Measurements from ENCODE around the gene ARX.

GRCh38 chrX:24969812-24970211, 46.0 kb downstream of the ARX start:
- TF ChIP-seq CTCF (conservative IDR thresholded peaks at IDR 0.05; ENCODE audit: low read depth, low read length) (no peak), EZH2phosphoT487 (IDR thresholded peaks at IDR 0.05; ENCODE audit: borderline replicate concordance, low read length) (no peak), EZH2 (IDR thresholded peaks at IDR 0.05; ENCODE audit: low read length, unreplicated experiment) (no peak)

Data from PC-3 (cell line).